ENCODE results near the gene CYP2J2.

GRCh38 chr1:59948990-59949389 lies 22.4 kb upstream of the CYP2J2 start:
- TF ChIP-seq CTCF (IDR thresholded peaks at IDR 0.05; ENCODE audit: extremely low read depth in 1 of 2, insufficient read depth in 1 of 2, low read depth in 1 of 2, low read length in 2 of 2), result no peak
- no peak for TF ChIP-seq MAX (IDR thresholded peaks at IDR 0.05; ENCODE audit: insufficient read depth, insufficient read length)
- no peak for TF ChIP-seq POLR2A (IDR thresholded peaks at IDR 0.05; ENCODE audit: low read depth, low read length)
- no peak for TF ChIP-seq POLR2AphosphoS5 (IDR thresholded peaks at IDR 0.05; ENCODE audit: insufficient read depth, low read depth, low read length)
- no peak for TF ChIP-seq FOS (IDR thresholded peaks at IDR 0.05; ENCODE audit: borderline replicate concordance, insufficient read depth, low read length)
- TF ChIP-seq EZH2 (IDR thresholded peaks at IDR 0.05; ENCODE audit: borderline replicate concordance, low read depth, low read length, severe bottlenecking), result no peak

All from endothelial cell of umbilical vein (primary cell).